Liver (tissue), 3 donors: ENCODE data around the gene HAPLN2.

Experiments used
- ATF3 ChIP-seq: IDR thresholded peaks from 2 replicates; pipeline ENCODE4 v1.6.1; 2016; ENCODE audit warnings: antibody characterized with exemption
- CTCF ChIP-seq: fragments of 150-350 bp; IDR thresholded peaks from 2 replicates; pipeline ENCODE4 v1.5.1; 2017; ENCODE audit warnings: improper control_type of control experiment, low read depth, low read length; ENCODE audit not compliant: missing input control
- JUND ChIP-seq, 2 donors: IDR thresholded peaks; 2 replicates each; pipeline ENCODE4 v1.6.1; 2016; ENCODE audit warnings: antibody characterized with exemption in 2 of 2
- TAF1 ChIP-seq: conservative IDR thresholded peaks from 2 replicates; pipeline ENCODE4 v1.6.1; 2016; ENCODE audit warnings: antibody characterized with exemption, mild to moderate bottlenecking
- TF ChIP-seq, protein P1 (sequence below): IDR thresholded peaks from 2 replicates; pipeline ENCODE4 v1.6.1; 2016; ENCODE audit warnings: antibody characterized with exemption, mild to moderate bottlenecking
- TF ChIP-seq, protein P2 (sequence below): IDR thresholded peaks from 2 replicates; pipeline ENCODE4 v1.6.1; 2016; ENCODE audit warnings: antibody characterized with exemption
- donor health status: healthy.
- donor health status: healthy.

GRCh38 chr1:156581661-156582387, 37.4 kb upstream of the HAPLN2 start:
- TF ChIP-seq CTCF (no peak), ATF3 (no peak), JUND (IDR thresholded peaks at IDR 0.05) (no peak), TAF1 (no peak)
- TF ChIP-seq, protein P1, sequence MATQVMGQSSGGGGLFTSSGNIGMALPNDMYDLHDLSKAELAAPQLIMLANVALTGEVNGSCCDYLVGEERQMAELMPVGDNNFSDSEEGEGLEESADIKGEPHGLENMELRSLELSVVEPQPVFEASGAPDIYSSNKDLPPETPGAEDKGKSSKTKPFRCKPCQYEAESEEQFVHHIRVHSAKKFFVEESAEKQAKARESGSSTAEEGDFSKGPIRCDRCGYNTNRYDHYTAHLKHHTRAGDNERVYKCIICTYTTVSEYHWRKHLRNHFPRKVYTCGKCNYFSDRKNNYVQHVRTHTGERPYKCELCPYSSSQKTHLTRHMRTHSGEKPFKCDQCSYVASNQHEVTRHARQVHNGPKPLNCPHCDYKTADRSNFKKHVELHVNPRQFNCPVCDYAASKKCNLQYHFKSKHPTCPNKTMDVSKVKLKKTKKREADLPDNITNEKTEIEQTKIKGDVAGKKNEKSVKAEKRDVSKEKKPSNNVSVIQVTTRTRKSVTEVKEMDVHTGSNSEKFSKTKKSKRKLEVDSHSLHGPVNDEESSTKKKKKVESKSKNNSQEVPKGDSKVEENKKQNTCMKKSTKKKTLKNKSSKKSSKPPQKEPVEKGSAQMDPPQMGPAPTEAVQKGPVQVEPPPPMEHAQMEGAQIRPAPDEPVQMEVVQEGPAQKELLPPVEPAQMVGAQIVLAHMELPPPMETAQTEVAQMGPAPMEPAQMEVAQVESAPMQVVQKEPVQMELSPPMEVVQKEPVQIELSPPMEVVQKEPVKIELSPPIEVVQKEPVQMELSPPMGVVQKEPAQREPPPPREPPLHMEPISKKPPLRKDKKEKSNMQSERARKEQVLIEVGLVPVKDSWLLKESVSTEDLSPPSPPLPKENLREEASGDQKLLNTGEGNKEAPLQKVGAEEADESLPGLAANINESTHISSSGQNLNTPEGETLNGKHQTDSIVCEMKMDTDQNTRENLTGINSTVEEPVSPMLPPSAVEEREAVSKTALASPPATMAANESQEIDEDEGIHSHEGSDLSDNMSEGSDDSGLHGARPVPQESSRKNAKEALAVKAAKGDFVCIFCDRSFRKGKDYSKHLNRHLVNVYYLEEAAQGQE, result no peak
- TF ChIP-seq, protein P2, sequence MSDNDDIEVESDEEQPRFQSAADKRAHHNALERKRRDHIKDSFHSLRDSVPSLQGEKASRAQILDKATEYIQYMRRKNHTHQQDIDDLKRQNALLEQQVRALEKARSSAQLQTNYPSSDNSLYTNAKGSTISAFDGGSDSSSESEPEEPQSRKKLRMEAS, result no peak
